ENCODE data around the gene CCDC51. TPM values are rescaled to one million over a fixed set of nuclear protein-coding genes. Genes with fewer than 3 reads are reported as not detected.

Gene CCDC51
- total and polyA plus RNA-seq, 2 donors (not counting 3 experiments of a cell fraction or from before 2014, with no cell fraction given), result 11.2 to 11.3 TPM

DNA sequence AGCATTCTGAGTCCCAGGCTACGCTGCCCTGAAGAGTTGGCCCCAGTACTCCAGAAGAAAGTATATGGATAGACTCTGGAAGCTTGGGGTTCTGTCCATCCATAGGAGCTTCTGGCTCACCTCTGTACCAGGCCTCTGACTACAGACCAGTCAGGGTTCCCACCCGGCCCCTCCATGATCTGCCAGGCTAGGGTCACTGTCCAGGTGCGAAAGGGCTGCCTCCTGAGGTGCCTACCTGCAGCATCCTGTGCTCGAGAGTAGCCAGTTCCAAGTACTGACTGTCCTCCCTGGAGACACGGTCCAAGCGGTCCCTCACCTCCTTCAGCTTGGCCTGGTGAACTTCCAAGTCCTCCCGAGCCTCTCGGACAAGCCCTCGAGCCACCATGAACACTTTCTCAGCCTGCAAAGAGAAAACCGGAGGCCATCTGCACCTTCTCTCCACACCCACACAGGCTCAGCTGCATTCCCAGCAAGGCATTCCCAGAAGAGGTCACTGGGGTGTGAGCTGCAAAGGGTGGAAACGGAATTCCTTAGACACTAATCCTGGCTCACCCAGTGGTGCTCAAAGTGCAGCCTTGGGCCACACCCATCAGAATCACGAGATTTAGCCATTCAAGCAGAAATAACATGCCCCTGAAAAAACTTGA lies 6.3 kb downstream of the CCDC51 start:
- Histone ChIP-seq H3K36me3 (ENCODE audit: control insufficient read depth in 2 of 2, extremely low read depth in 1 of 2, insufficient read depth in 2 of 2, low read length in 2 of 2) (peaks cover 0 to 9% of the 10 kb centered on the region in 2 experiments), H3K4me2 (ENCODE audit: insufficient read depth, low read length) (no peak overlapping the region), H3K9me3 (replicated peaks; ENCODE audit: control insufficient read depth, insufficient read depth, low read length) (no peaks in the 10 kb centered on the region), H2AFZ (ENCODE audit: low read depth, low read length) (no peak overlapping the region), H4K20me1 (replicated peaks; ENCODE audit: control insufficient read depth, extremely low read depth, insufficient read depth, low read length) (no peaks in the 10 kb centered on the region), H3K79me2 (ENCODE audit: control insufficient read depth, insufficient read depth, low read length) (no peaks in the 10 kb centered on the region), H3K9me1 (replicated peaks; ENCODE audit: control insufficient read depth, extremely low read depth, insufficient read depth, low read length) (no peaks in the 10 kb centered on the region), H3K27me3 (ENCODE audit: control insufficient read depth in 2 of 2, insufficient read depth in 2 of 2, low read length in 2 of 2) (no peaks in the 10 kb centered on the region), H3K9ac (replicated peaks; ENCODE audit: extremely low read depth, insufficient read depth, low read length) (no peak overlapping the region), H3K4me1 (ENCODE audit: control insufficient read depth, extremely low read depth, insufficient read depth, low read length) (peaks cover 8% of the 10 kb centered on the region), H3K27ac (ENCODE audit: insufficient read depth, low read depth, low read length) (no peak overlapping the region), H3K4me3 (replicated peaks in 1 of 3; ENCODE audit: insufficient read depth in 1 of 3, low read depth in 1 of 3, low read length in 3 of 3) (no peak overlapping the region)
- TF ChIP-seq GATA2 (IDR thresholded peaks at IDR 0.05; ENCODE audit: insufficient read depth, insufficient read length, low read depth, low read length) (no peak), MYC (IDR thresholded peaks at IDR 0.05; ENCODE audit: low read depth, low read length) (no peak), POLR2AphosphoS5 (IDR thresholded peaks at IDR 0.05; ENCODE audit: insufficient read depth, low read depth, low read length) (no peak), POLR2A (IDR thresholded peaks at IDR 0.05; ENCODE audit: low read depth, low read length) (no peak), EZH2 (IDR thresholded peaks at IDR 0.05; ENCODE audit: borderline replicate concordance, low read depth, low read length, severe bottlenecking) (no peak), JUN (IDR thresholded peaks at IDR 0.05; ENCODE audit: borderline replicate concordance, insufficient read depth, insufficient read length, low read depth) (no peak), FOS (IDR thresholded peaks at IDR 0.05; ENCODE audit: borderline replicate concordance, insufficient read depth, low read length) (no peak)
- TF ChIP-seq, protein P1, sequence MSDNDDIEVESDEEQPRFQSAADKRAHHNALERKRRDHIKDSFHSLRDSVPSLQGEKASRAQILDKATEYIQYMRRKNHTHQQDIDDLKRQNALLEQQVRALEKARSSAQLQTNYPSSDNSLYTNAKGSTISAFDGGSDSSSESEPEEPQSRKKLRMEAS (IDR thresholded peaks at IDR 0.05; ENCODE audit: insufficient read depth, insufficient read length), result no peak
- TF ChIP-seq, protein P2, sequence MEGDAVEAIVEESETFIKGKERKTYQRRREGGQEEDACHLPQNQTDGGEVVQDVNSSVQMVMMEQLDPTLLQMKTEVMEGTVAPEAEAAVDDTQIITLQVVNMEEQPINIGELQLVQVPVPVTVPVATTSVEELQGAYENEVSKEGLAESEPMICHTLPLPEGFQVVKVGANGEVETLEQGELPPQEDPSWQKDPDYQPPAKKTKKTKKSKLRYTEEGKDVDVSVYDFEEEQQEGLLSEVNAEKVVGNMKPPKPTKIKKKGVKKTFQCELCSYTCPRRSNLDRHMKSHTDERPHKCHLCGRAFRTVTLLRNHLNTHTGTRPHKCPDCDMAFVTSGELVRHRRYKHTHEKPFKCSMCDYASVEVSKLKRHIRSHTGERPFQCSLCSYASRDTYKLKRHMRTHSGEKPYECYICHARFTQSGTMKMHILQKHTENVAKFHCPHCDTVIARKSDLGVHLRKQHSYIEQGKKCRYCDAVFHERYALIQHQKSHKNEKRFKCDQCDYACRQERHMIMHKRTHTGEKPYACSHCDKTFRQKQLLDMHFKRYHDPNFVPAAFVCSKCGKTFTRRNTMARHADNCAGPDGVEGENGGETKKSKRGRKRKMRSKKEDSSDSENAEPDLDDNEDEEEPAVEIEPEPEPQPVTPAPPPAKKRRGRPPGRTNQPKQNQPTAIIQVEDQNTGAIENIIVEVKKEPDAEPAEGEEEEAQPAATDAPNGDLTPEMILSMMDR (IDR thresholded peaks at IDR 0.05; ENCODE audit: extremely low read depth in 1 of 2, insufficient read depth in 1 of 2, low read depth in 1 of 2, low read length in 2 of 2), result no peak
- DNase-seq (ENCODE audit: low read depth, low spot score) (peak; percentile 12), FAIRE-seq (no peak)
- BruUV-seq (replicated peaks), result no TSS peak
- intact Hi-C loops (cut with micrococcal nuclease), result no loop called here
- CTCF ChIA-PET, result interaction anchor here (0.7 to 10.4 kb wide), 6 partner anchors 11 to 239 kb away, joined by 3 to 723 read pairs (median 7); no protein-coding TSS in a partner anchor
- dilution Hi-C loops (cut with MboI; ENCODE audit: extremely low pct_ligation_motif_present, low sequenced_read_pairs), result no loop called here
- POLR2A ChIA-PET, result no interaction called here
